Activated T-helper 9 cell treated with anti-CD3 and anti-CD28 coated beads, Interleukin-2, amount 50 U/mL, for 16 hours (primary cell): ENCODE results near the gene DGCR2.
"Not testable (repeated sequence)": the region's sequence is repeated elsewhere in the genome, so short reads cannot be mapped to it uniquely, and the experiment has no call there.

ENCODE experiments used
- DNase-seq: peaks from one replicate; pipeline ENCODE4 v3.0.0-alpha.2; 2020; ENCODE audit warnings: low read depth

Gene DGCR2

DNA sequence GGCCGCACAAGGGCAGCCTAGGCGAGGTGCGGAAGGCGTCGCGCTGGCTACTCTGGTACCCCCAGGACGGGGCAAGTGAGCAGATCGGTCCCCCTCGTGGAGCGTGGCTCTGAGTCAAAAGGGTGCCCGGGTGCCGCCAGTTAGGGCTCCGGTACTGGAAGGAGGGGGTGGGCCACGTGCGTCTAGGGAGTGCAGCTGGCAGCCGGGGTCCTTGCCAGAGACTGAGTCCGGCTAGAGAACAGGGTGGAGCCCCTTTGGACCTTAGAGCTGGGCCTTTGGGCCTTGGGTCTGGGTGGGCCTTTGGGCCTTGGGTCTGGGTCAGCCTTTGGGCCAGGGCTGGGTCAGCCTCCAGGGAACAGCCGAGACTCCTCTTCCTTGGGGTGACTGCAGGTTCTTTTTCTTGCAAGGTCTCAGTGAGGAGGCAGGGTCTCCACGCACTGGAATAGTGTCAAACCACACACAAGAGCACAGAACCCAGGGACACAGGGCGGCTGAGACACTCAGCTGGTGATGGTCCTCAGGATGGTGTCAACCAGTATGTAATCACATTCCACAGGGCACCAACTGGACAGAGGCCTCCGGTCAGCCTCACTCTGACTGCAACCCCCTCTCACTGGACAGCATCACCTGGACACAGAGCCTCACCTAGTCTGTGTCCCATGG lies 91.9 kb downstream of the DGCR2 start:
- DNase-seq = not testable (repeated sequence)

GRCh38 chr22:19029113-19030103 lies 92.8 kb downstream of the DGCR2 start:
- not testable (repeated sequence) for DNase-seq

- DNase-seq = not testable (repeated sequence)
Measured at GRCh38 chr22:19028060-19028455, 94.2 kb downstream of the DGCR2 start.

GRCh38 chr22:19027371-19028059 lies 94.7 kb downstream of the DGCR2 start:
- not testable (repeated sequence) for DNase-seq

- not testable (repeated sequence) for DNase-seq
Measured at GRCh38 chr22:19026080-19026479, 96.1 kb downstream of the DGCR2 start.

- DNase-seq = not testable (repeated sequence)
Measured at GRCh38 chr22:19024956-19025489, 97.2 kb downstream of the DGCR2 start.

GRCh38 chr22:19023931-19024330 lies 98.3 kb downstream of the DGCR2 start:
- DNase-seq = not testable (repeated sequence)

- no peak for DNase-seq
Measured at GRCh38 chr22:19022755-19023154, 99.5 kb downstream of the DGCR2 start.

GRCh38 chr22:19019679-19020032 lies 102.6 kb downstream of the DGCR2 start:
- DNase-seq = no peak

- DNase-seq = no peak
Measured at GRCh38 chr22:19019029-19019678, 103.1 kb downstream of the DGCR2 start.

DNA sequence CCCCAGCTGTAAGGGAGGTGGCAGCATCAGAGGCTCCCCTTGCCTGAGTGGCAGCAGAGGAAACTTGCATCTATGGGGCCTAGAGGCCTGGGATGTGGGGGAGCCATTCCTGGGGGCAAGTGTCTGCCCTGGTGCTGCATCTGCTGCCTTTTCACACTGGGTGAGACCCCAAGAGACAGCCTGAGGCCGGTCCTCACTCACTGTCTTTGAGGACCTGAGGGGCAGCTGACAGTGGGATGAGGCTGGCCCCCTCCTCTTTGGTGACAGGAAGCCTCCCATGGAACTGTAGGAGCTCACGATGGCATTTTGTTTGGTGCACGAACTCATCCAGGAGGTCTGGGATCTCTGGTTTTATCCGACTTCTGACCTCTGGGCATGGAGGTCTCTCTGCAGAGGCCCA lies 104.0 kb downstream of the DGCR2 start:
- no peak for DNase-seq

- no peak for DNase-seq
Measured at GRCh38 chr22:19016081-19016766, 106.0 kb downstream of the DGCR2 start.

GRCh38 chr22:19014886-19015285 lies 107.3 kb downstream of the DGCR2 start:
- no peak for DNase-seq

- DNase-seq = not testable (repeated sequence)
Measured at GRCh38 chr22:19013881-19014598, 108.2 kb downstream of the DGCR2 start.

GRCh38 chr22:19013411-19013810 lies 108.8 kb downstream of the DGCR2 start:
- not testable (repeated sequence) for DNase-seq

DNA sequence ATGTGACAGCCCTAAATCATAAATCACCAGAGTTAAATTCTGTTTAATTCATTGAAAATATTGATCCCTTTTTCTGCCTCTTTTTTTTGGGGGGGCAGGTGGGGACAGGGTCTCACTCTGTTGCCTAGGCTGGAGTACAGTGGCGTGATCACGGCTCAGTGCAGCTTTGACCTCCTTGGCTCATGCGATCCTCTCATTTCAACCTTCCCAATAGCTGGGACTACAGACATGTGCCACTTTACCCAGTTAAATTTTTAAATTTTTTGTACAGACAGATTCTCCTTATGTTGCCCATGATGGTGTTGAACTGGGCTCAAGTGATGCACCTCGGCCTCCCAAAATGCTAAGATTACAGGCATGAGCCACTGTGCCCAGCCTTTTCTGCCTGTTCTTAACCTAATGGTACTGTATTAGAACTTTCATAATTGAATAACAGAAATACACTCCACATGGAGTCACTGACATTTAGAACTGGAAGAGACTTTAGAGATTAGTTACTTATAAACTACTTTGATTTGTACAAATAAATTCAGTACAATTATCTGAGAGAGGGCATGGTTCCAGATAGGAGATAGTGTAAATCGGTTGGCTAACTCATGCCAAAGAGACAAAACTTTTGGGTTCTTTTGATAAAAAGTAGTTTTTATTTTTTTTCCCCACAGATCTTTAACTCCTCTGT lies 109.8 kb downstream of the DGCR2 start:
- DNase-seq = no peak

DNA sequence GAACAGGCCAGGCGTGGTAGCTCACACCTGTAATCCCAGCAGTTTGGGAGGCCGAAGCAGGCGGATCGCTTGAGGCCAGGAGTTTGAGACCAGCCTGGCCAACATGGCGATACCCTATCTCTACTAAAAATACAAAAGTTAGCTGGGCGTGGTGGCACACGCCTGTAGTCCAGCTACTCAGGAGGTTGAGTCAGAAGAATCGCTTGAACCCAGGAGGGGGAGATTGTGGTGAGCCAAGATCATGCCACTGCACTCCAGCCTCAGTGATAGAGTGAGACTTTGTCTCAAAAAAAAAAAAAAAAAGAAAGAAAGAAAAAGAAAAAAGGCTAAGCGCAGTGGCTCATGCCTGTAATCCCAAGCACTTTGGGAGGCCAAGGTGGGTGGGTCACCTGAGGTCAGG lies 110.6 kb downstream of the DGCR2 start:
- DNase-seq = not testable (repeated sequence)

GRCh38 chr22:19011075-19011474 lies 111.1 kb downstream of the DGCR2 start:
- no peak for DNase-seq

DNA sequence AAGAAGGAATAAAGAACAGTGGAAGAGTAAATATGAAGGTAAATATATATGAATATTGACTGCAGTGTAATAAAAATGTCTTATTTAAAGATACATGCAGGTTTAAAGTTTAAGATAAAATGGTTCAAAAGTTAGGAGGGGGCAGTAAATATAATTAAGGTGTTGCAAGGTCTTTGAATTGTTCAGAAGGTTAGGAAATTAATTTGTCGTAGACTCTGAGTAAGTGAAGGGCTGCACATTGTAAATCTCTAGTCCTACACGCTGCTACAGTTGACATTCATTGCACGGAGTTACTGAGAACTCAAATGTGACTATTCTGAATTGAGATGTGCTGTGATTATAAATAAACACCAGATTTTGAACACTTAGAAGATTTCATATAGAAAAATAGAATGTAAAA lies 116.3 kb downstream of the DGCR2 start:
- DNase-seq = no peak

- no peak for DNase-seq
Measured at GRCh38 chr22:19004471-19004870, 117.7 kb downstream of the DGCR2 start.
